CD4-positive, alpha-beta T cell (primary cell): ENCODE results near the gene PTPRO. TPM values are rescaled to one million over a fixed set of nuclear protein-coding genes. Genes with fewer than 3 reads are reported as not detected.
A peak's percentile ranks its signal among the peaks of the same experiment; 100 is the strongest.

Experiments
- ATAC-seq: fragments of 200-7000 bp; cut with Tn5 transposase; one replicate; pipeline ENCODE4 v1.10.0; 2022; ENCODE audit warnings: mild to moderate bottlenecking; ENCODE audit not compliant: poor library complexity
- CTCF ChIA-PET: fragments of 350-600 bp; sonication (Branson Sonifier 250); formaldehyde crosslinking; loops from one replicate; lab custom pipeline; 2021; ENCODE audit warnings: antibody characterized with exemption, inconsistent platforms; lab: Charles Lee
- POLR2A ChIA-PET: fragments of 350-600 bp; sonication (Branson Sonifier 250); formaldehyde crosslinking; loops from one replicate; lab custom pipeline; 2021; ENCODE audit warnings: antibody characterized with exemption, inconsistent platforms; lab: Charles Lee
- DNase-seq, 14 experiments: peaks; one replicate each; pipeline ENCODE4 v3.0.0-alpha.2; 2013 to 2020; ENCODE audit warnings: mixed read lengths in 2 of 14
- H3K27ac ChIP-seq, 2 donors: one replicate each; pipeline versions ENCODE4 v1.5.1 to v1.7.0; 2013; ENCODE audit warnings: low read length in 2 of 2, low read depth in 1 of 2, mild to moderate bottlenecking in 1 of 2
- H3K27me3 ChIP-seq, 2 experiments: 1 replicate in 1 of 2; 2 replicates in 1 of 2; pipeline versions ENCODE4 v1.6.1 to v1.7.0; 2013; ENCODE audit warnings: low read length in 2 of 2, control low read depth in 1 of 2, mild to moderate bottlenecking in 1 of 2, moderate library complexity in 1 of 2; ENCODE audit not compliant: insufficient read depth in 2 of 2, control insufficient read depth in 1 of 2
- H3K36me3 ChIP-seq: one replicate; pipeline ENCODE4 v1.6.1; 2013; ENCODE audit warnings: low read length, control low read depth; ENCODE audit not compliant: insufficient read depth
- H3K4me1 ChIP-seq: one replicate; pipeline ENCODE4 v1.6.1; 2013; ENCODE audit warnings: low read length, control low read depth; ENCODE audit not compliant: insufficient read depth
- H3K4me3 ChIP-seq: one replicate; pipeline ENCODE4 v1.5.1; 2013; ENCODE audit warnings: mild to moderate bottlenecking, low read length, moderate library complexity
- H3K9me3 ChIP-seq, 2 experiments: 1 replicate in 1 of 2; 2 replicates in 1 of 2; pipeline versions ENCODE4 v1.6.1 to v1.7.0; 2013; ENCODE audit warnings: low read length in 2 of 2, mild to moderate bottlenecking in 2 of 2, control low read depth in 1 of 2, moderate library complexity in 1 of 2; ENCODE audit not compliant: control insufficient read depth in 1 of 2, insufficient read depth in 1 of 2
- H3K27ac Mint-ChIP-seq: one replicate; pipeline ENCODE4 v1.8.0; 2020; ENCODE audit warnings: mixed read lengths
- H3K27me3 Mint-ChIP-seq: one replicate; pipeline ENCODE4 v1.8.0; 2021; ENCODE audit warnings: mixed read lengths
- H3K36me3 Mint-ChIP-seq: one replicate; pipeline ENCODE4 v1.8.0; 2021; ENCODE audit warnings: low read depth, mixed read lengths
- H3K4me1 Mint-ChIP-seq: one replicate; pipeline ENCODE4 v1.8.0; 2021; ENCODE audit warnings: low read depth, mixed read lengths
- H3K4me3 Mint-ChIP-seq: one replicate; pipeline ENCODE4 v1.8.0; 2020; ENCODE audit warnings: mild to moderate bottlenecking, mixed read lengths
- H3K9me3 Mint-ChIP-seq: one replicate; pipeline ENCODE4 v1.8.0; 2020; ENCODE audit warnings: mixed read lengths
- intact Hi-C, 2 experiments: fragments of 100-400 bp; cut with DNase I in 1 of 2; cut with micrococcal nuclease in 1 of 2; formaldehyde crosslinking; loops; one replicate each; pipeline versions ENCODE4 v1.15.1 to v1.9.0; 2023 to 2025; cut with DNase I, micrococcal nuclease
- total RNA-seq, 174 experiments: library from RNA in 2 of 174; stranded (reverse) in 2 of 174; gene quantifications; one replicate each; pipeline ENCODE4 v1.2.3 and lab custom pipeline; 2021 to 2026
- TF ChIP-seq, protein P1 (sequence below): fragments of 200-600 bp; IDR thresholded peaks from one replicate; pipeline ENCODE4 v1.8.0; 2022; ENCODE audit warnings: antibody characterized with exemption, mild to moderate bottlenecking

The PTPRO gene
- total RNA-seq, 2 experiments from 2014 or later: 2.1 to 2.8 TPM

DNA sequence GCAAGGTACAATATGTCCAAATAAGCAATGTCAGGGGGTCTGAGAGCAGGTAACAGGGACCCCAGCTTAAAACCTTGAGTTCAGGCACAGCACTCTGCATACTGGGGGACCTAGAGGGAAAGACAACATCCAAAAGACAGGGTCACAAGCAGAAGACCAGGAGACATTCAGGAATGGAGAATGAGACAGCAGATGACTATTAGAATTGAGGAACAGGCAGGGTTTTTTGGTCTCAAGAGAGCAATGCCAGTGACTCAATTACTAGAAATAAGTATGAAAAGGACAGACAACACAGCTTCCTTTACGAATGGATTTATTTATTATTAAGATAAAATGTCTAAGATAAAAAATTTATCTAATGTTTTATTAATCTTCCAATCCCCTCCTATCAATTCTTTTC is 223.0 kb downstream of the PTPRO start:
- intact Hi-C loops: no loop called here
- TF ChIP-seq, protein P1, sequence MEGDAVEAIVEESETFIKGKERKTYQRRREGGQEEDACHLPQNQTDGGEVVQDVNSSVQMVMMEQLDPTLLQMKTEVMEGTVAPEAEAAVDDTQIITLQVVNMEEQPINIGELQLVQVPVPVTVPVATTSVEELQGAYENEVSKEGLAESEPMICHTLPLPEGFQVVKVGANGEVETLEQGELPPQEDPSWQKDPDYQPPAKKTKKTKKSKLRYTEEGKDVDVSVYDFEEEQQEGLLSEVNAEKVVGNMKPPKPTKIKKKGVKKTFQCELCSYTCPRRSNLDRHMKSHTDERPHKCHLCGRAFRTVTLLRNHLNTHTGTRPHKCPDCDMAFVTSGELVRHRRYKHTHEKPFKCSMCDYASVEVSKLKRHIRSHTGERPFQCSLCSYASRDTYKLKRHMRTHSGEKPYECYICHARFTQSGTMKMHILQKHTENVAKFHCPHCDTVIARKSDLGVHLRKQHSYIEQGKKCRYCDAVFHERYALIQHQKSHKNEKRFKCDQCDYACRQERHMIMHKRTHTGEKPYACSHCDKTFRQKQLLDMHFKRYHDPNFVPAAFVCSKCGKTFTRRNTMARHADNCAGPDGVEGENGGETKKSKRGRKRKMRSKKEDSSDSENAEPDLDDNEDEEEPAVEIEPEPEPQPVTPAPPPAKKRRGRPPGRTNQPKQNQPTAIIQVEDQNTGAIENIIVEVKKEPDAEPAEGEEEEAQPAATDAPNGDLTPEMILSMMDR: no peak
- Mint-ChIP-seq H3K9me3 (peaks cover 6% of the 10 kb centered on the region), H3K4me3 (peak overlapping the region; percentile 16), H3K4me1 (peaks cover 84% of the 10 kb centered on the region), H3K27me3 (no peaks in the 10 kb centered on the region), H3K27ac (peak overlapping the region; percentile 100), H3K36me3 (peaks cover 25% of the 10 kb centered on the region)
- ChIA-PET POLR2A (interaction anchor here (1.5 to 6.6 kb wide), 8 partner anchors 12 to 585 kb away, joined by 4 to 130 read pairs (median 22); partner anchors contain the start of genes ARHGDIB and EPS8), CTCF (interaction anchor here (2.1 to 2.6 kb wide), 2 partner anchors 13 to 45 kb away, joined by 10 to 18 read pairs; no protein-coding TSS in a partner anchor)
- no peak for ATAC-seq
- Histone ChIP-seq H3K9me3 (no peaks in the 10 kb centered on the region), H3K4me3 (no peak overlapping the region), H3K27me3 (no peaks in the 10 kb centered on the region), H3K4me1 (peaks cover 22% of the 10 kb centered on the region), H3K27ac (peak overlapping the region; percentile 59 to 67), H3K36me3 (no peaks in the 10 kb centered on the region)
- DNase-seq: peak in 1 of 14 experiments; percentile 20

DNA sequence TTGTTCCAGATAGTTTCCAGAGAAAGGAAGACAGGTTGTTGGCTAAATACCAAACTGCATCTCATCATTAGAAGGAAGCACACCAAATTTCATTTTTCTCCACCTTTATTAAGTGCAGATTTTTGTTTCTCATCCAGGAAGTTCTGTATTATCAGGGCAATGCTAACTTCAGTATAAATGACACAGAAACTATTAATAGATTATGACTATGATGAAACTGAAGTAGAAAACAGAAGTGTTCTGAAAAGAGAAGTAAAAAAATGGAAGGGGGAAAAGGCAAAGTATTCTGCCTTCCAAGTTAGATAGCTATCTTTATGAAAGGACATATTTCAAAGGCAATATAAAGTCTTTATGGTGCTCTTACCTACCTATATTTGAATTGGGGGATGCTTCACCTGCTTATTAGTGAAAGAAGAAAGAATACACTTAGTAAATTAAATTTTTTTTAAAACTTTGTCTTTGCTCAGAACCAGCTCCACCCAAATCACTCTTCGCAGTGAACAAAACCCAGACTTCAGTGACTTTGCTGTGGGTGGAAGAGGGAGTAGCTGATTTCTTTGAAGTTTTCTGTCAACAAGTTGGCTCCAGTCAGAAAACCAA is 223.9 kb downstream of the PTPRO start:
- DNase-seq (peak in 10 of 14 experiments; percentile 21 to 81 (median 45)), ATAC-seq (peak; percentile 93)
- CTCF ChIA-PET: interaction anchor here (1.0 to 2.6 kb wide), 7 partner anchors 11 to 44 kb away, joined by 3 to 18 read pairs (median 5); no protein-coding TSS in a partner anchor
- intact Hi-C loops: loop anchor here in 1 of 2 experiments (1.0 kb wide), 2 partner anchors 12 to 16 kb away; no protein-coding TSS in a partner anchor
- peaks cover 22% of the 10 kb centered on the region for H3K4me1 ChIP-seq
- H3K27me3 Mint-ChIP-seq: no peaks in the 10 kb centered on the region
- peaks cover 85% of the 10 kb centered on the region for H3K4me1 Mint-ChIP-seq
- no peaks in the 10 kb centered on the region for H3K36me3 ChIP-seq
- H3K27ac ChIP-seq: peak overlapping the region; percentile 59 to 67
- peaks cover 9% of the 10 kb centered on the region for H3K9me3 Mint-ChIP-seq
- no peaks in the 10 kb centered on the region for H3K9me3 ChIP-seq
- TF ChIP-seq, protein P1: no peak
- peaks cover 34% of the 10 kb centered on the region for H3K36me3 Mint-ChIP-seq
- POLR2A ChIA-PET: interaction anchor here (1.0 to 6.6 kb wide), 19 partner anchors 9 to 1180 kb away, joined by 3 to 130 read pairs (median 6); partner anchors contain the start of genes ARHGDIB, ATF7IP, C12orf60 and DERA
- peak overlapping the region; percentile 19 for H3K4me3 ChIP-seq
- H3K27me3 ChIP-seq: no peaks in the 10 kb centered on the region
- H3K27ac Mint-ChIP-seq: peak overlapping the region; percentile 100
- peak overlapping the region; percentile 83 for H3K4me3 Mint-ChIP-seq

DNA sequence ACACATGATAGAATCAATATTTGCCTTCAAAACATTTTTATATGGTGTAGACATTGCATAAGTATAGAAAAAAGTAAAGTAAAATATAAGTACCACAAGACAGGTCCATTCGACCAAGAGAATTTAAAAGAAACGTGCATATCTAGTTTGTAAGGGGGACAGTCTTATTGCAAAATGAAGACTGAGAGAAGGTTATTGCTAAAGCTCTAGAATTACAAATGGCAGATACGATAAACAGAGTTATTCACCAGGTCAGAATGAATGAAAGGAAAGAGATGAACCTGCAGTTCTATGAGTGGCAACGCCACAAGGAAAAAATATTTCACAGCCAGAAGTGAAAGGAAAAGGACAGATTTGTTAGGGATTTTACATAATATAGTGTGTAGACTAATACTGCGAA is 224.8 kb downstream of the PTPRO start:
- no peaks in the 10 kb centered on the region for H3K9me3 ChIP-seq
- H3K4me3 ChIP-seq: peak overlapping the region; percentile 19
- ChIA-PET POLR2A (interaction anchor here (1.0 to 6.6 kb wide), 19 partner anchors 10 to 1181 kb away, joined by 3 to 130 read pairs (median 6); partner anchors contain the start of genes ARHGDIB, ATF7IP, C12orf60 and DERA), CTCF (interaction anchor here (1.0 to 2.6 kb wide), 7 partner anchors 12 to 43 kb away, joined by 3 to 18 read pairs (median 5); no protein-coding TSS in a partner anchor)
- Mint-ChIP-seq H3K36me3 (peaks cover 41% of the 10 kb centered on the region), H3K27ac (peak overlapping the region; percentile 100), H3K4me3 (no peak overlapping the region), H3K9me3 (peaks cover 9% of the 10 kb centered on the region), H3K4me1 (peaks cover 81% of the 10 kb centered on the region), H3K27me3 (no peaks in the 10 kb centered on the region)
- DNase-seq (no peak), ATAC-seq (no peak)
- H3K4me1 ChIP-seq: peaks cover 22% of the 10 kb centered on the region
- no peaks in the 10 kb centered on the region for H3K36me3 ChIP-seq
- intact Hi-C loops: no loop called here
- TF ChIP-seq, protein P1: no peak
- peak overlapping the region; percentile 59 to 67 for H3K27ac ChIP-seq
- no peaks in the 10 kb centered on the region for H3K27me3 ChIP-seq
